Breast epithelium (tissue), 4 donors: Measurements from ENCODE around the gene AZI2. TPM values are rescaled to one million over a fixed set of nuclear protein-coding genes. Genes with fewer than 3 reads are reported as not detected.

Experiments used
- DNase-seq, 2 donors: peaks; one replicate each; pipeline ENCODE4 v3.0.0-alpha.2; 2019; ENCODE audit warnings: low spot score in 2 of 2
- H3K27ac ChIP-seq, 2 donors: fragments of 200-600 bp; sonication (generic) in 1 of 2; one replicate each; pipeline ENCODE4 v1.5.1; 2016 to 2019; ENCODE audit warnings: mild to moderate bottlenecking in 1 of 2
- H3K27me3 ChIP-seq, 2 donors: fragments of 200-600 bp; sonication (generic) in 1 of 2; one replicate each; pipeline versions ENCODE4 v1.5.1 to v1.6.0; 2017 to 2019; ENCODE audit warnings: control low read depth in 1 of 2, mild to moderate bottlenecking in 1 of 2
- H3K36me3 ChIP-seq: fragments of 200-600 bp; one replicate; pipeline ENCODE4 v1.5.1; 2019
- H3K4me1 ChIP-seq, 2 donors: fragments of 200-600 bp; sonication (generic); one replicate each; pipeline ENCODE4 v1.5.1; 2016 to 2019; ENCODE audit warnings: control low read depth in 1 of 2
- H3K4me3 ChIP-seq, 3 donors: fragments of 200-600 bp; sonication (generic); 1 replicate in 2 of 3; 2 replicates in 1 of 3; pipeline ENCODE4 v1.5.1; 2016 to 2019; ENCODE audit warnings: mild to moderate bottlenecking in 3 of 3, moderate library complexity in 2 of 3
- H3K9me3 ChIP-seq, 2 donors: fragments of 200-600 bp; sonication (generic) in 1 of 2; one replicate each; pipeline ENCODE4 v1.5.1; 2016 to 2019; ENCODE audit warnings: control low read depth in 1 of 2
- POLR2A ChIP-seq: fragments of 450-650 bp; IDR thresholded peaks from one replicate; pipeline ENCODE4 v1.6.1; 2016; ENCODE audit warnings: antibody characterized with exemption, mild to moderate bottlenecking, moderate library complexity
- POLR2AphosphoS5 ChIP-seq, 3 donors: sonication (generic); formaldehyde crosslinking; IDR thresholded peaks; one replicate each; pipeline ENCODE4 v1.6.1; 2017; ENCODE audit warnings: antibody characterized with exemption in 3 of 3
- intact Hi-C: fragments of 100-400 bp; cut with DNase I; formaldehyde crosslinking; loops from one replicate; pipeline ENCODE4 v1.15.1; 2023; ENCODE audit warnings: low total_unique reads
- total RNA-seq, 3 donors: library from RNA; depleted of rRNA; stranded (reverse); fragments of >200 nt; gene quantifications; one replicate each; pipeline ENCODE4 v1.1.0, GENCODE V29; 2016
- TF ChIP-seq, protein P1 (sequence below), 3 donors: fragments of 450-650 bp; IDR thresholded peaks; one replicate each; pipeline ENCODE4 v1.5.1; 2016 to 2017; ENCODE audit warnings: antibody characterized with exemption in 3 of 3, mild to moderate bottlenecking in 3 of 3, moderate library complexity in 3 of 3

AZI2 gene
- total RNA-seq, 3 donors from 2014 or later, result 68.6 to 193 (median 111) TPM

DNA sequence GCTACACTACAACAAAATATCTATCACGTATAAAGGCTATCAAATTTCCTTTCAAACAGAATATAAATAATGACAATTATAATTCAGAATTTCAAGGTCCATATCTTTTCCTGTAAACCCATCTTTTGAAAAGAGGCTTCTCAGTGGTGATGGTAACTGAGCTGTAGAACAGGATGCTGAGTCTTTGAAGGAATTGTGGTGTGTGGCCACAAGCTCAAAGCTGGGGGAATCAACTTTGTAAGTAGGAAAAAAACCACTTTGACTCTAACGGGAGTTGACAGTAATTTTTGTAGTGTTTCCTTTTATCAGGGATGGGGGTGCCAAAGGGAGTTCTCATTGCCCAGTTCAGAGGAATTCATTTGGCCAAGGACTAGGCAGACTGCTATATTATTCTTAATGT lies 13.4 kb downstream of the AZI2 start:
- DNase-seq, result no peak
- intact Hi-C loops, result no loop called here
- no peaks in the 10 kb centered on the region for H3K9me3 ChIP-seq
- no peak overlapping the region for H3K27ac ChIP-seq
- no peaks in the 10 kb centered on the region for H3K27me3 ChIP-seq
- no peaks in the 10 kb centered on the region for H3K4me1 ChIP-seq
- TF ChIP-seq, protein P1, sequence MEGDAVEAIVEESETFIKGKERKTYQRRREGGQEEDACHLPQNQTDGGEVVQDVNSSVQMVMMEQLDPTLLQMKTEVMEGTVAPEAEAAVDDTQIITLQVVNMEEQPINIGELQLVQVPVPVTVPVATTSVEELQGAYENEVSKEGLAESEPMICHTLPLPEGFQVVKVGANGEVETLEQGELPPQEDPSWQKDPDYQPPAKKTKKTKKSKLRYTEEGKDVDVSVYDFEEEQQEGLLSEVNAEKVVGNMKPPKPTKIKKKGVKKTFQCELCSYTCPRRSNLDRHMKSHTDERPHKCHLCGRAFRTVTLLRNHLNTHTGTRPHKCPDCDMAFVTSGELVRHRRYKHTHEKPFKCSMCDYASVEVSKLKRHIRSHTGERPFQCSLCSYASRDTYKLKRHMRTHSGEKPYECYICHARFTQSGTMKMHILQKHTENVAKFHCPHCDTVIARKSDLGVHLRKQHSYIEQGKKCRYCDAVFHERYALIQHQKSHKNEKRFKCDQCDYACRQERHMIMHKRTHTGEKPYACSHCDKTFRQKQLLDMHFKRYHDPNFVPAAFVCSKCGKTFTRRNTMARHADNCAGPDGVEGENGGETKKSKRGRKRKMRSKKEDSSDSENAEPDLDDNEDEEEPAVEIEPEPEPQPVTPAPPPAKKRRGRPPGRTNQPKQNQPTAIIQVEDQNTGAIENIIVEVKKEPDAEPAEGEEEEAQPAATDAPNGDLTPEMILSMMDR (IDR thresholded peaks at IDR 0.05), result no peak
- TF ChIP-seq POLR2AphosphoS5 (IDR thresholded peaks at IDR 0.05), result no peak
- TF ChIP-seq POLR2A, result no peak
- no peaks in the 10 kb centered on the region for H3K36me3 ChIP-seq
- no peak overlapping the region for H3K4me3 ChIP-seq

DNA sequence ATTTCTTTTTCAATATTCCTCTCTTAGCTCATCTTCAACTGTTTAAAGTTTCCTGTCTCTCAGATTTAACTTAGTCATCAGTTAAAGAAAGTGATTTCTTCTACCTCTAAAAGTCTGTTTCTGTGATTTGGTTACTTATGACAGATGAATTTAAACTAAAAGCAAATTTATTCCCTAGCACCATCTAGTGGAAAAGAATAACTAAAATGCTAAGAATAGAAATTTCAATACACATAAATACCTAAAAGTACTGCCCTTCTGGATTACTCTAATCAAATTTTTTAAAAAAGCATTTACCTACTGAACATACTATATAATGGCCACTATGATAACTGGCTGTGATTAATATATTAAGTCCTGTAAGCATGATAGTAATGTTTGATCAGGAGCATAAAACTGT lies 14.1 kb downstream of the AZI2 start:
- no peaks in the 10 kb centered on the region for H3K27me3 ChIP-seq
- H3K4me1 ChIP-seq, result no peaks in the 10 kb centered on the region
- H3K36me3 ChIP-seq, result no peaks in the 10 kb centered on the region
- intact Hi-C loops, result no loop called here
- TF ChIP-seq, protein P1 (IDR thresholded peaks at IDR 0.05), result no peak
- no peak for TF ChIP-seq POLR2A
- TF ChIP-seq POLR2AphosphoS5 (IDR thresholded peaks at IDR 0.05), result no peak
- H3K4me3 ChIP-seq, result no peak overlapping the region
- H3K9me3 ChIP-seq, result no peaks in the 10 kb centered on the region
- H3K27ac ChIP-seq, result no peak overlapping the region
- DNase-seq, result no peak

DNA sequence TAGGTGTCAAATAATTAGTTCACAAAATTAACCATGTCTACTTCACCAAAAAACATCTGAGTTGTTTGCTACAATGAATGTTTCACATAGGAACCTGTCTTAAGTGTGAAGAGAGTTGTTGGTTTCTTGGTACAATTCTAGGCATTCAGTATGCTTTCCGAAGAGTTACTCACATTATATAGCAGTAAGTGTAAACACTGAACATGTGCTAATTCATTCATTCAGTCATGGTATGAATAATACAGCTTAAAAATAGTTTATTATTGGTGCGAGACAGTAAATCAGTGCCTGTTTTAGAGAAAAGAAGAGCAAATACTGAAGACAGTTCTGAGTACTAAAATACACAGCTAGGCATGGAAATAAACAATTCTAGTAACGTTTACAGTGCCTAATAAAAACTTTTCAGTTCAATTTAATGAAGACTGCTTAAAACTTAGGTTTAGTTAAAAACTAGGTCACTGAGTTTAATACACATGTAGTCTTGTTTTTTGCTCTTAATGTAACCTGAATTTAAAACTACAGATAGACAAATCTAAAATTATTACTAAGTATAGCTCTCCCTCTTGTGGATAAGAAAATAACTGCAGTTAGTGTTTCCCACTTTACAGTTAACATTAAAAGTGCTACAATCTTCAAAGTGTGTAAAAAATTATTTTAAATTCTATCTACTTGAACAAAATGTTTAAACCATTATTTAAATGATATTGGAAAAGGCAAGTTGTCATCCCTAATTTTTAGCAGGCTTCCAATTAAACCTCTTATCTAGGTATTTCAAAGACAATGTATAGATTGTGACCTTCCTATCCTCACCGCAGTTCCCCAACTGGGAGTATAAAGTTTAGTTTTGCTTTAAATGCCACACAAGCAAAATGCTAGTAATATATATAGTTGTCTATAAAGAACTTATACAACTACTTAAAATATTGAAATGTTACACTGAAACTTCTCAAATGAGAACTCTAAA lies 20.2 kb downstream of the AZI2 start:
- no peaks in the 10 kb centered on the region for H3K36me3 ChIP-seq
- intact Hi-C loops, result no loop called here
- TF ChIP-seq, protein P1 (IDR thresholded peaks at IDR 0.05), result peak; percentile 51 to 72 (median 64)
- no peak for TF ChIP-seq POLR2A

DNA sequence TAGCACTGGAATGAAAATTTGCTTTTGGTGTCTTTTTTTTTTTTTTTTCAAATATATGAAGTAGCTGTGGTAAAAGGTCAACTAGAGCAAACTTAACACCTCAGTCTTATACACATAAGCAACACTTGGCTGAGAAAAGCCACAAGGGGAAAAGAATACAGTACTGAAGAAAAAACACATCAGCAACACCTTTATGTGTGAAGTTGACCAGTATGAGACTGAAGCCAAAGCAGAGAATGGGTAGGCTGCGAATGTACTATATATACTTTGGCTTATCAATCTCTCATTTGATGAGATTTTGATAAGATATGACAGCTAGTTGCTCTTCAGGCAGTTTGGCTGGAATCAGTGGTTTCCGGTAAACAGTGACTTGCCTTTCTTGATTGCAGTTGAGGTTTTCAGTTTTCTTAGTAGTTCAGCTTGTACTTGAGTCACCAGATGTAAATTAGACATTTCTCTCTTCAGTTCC lies 22.1 kb downstream of the AZI2 start:
- H3K36me3 ChIP-seq, result no peaks in the 10 kb centered on the region
- no peak overlapping the region for H3K27ac ChIP-seq
- intact Hi-C loops, result no loop called here
- no peak for DNase-seq
- H3K9me3 ChIP-seq, result no peaks in the 10 kb centered on the region
- TF ChIP-seq POLR2A (no peak), POLR2AphosphoS5 (IDR thresholded peaks at IDR 0.05) (no peak)
- TF ChIP-seq, protein P1 (IDR thresholded peaks at IDR 0.05), result no peak
- no peaks in the 10 kb centered on the region for H3K4me1 ChIP-seq
- no peaks in the 10 kb centered on the region for H3K27me3 ChIP-seq
- H3K4me3 ChIP-seq, result no peak overlapping the region

More for the DNA sequence above, 20.2 kb downstream of the AZI2 start:
- DNase-seq, result no peak
- Histone ChIP-seq H3K4me1 (no peaks in the 10 kb centered on the region), H3K27ac (no peak overlapping the region), H3K4me3 (no peak overlapping the region), H3K9me3 (no peaks in the 10 kb centered on the region), H3K27me3 (no peaks in the 10 kb centered on the region)

DNA sequence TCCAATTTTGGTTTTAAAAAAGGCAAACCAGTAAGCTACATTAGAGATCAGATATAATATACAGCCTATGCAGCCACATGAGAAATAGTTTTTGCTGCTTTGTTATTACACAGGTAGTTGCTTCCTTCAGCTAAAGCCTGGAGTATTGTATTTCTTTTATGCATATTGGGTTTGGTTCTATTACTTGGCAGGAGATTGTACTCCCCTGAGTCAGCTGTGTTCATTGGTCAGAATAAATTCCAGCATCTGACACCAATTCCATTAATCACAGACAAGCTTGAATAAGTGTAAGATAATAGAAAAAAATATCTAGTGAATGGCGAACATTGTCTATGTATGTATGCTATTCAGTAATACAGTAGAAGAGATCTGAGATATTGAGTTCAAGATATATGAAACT lies 26.2 kb downstream of the AZI2 start:
- TF ChIP-seq, protein P1 (IDR thresholded peaks at IDR 0.05), result no peak
- TF ChIP-seq POLR2AphosphoS5 (IDR thresholded peaks at IDR 0.05) (no peak), POLR2A (no peak)
- H3K4me3 ChIP-seq, result no peak overlapping the region
- H3K27me3 ChIP-seq, result no peaks in the 10 kb centered on the region
- DNase-seq, result no peak
- no peaks in the 10 kb centered on the region for H3K9me3 ChIP-seq
- H3K27ac ChIP-seq, result no peak overlapping the region
- intact Hi-C loops, result no loop called here
- no peaks in the 10 kb centered on the region for H3K4me1 ChIP-seq
- peaks cover 6% of the 10 kb centered on the region for H3K36me3 ChIP-seq
